ENCODE results near the gene NUP210. TPM values are rescaled to one million over a fixed set of nuclear protein-coding genes. Genes with fewer than 3 reads are reported as not detected.

NUP210 gene

Small RNAs within 50 kb of the gene (small RNA-seq; reads per million reads assigned to genes)
- gene AC027124.2 (ENCODE audit: insufficient read depth) = not detected
